ENCODE data around the gene IL21R.
A peak's percentile ranks its signal among the peaks of the same experiment; 100 is the strongest.

IL21R gene

DNA sequence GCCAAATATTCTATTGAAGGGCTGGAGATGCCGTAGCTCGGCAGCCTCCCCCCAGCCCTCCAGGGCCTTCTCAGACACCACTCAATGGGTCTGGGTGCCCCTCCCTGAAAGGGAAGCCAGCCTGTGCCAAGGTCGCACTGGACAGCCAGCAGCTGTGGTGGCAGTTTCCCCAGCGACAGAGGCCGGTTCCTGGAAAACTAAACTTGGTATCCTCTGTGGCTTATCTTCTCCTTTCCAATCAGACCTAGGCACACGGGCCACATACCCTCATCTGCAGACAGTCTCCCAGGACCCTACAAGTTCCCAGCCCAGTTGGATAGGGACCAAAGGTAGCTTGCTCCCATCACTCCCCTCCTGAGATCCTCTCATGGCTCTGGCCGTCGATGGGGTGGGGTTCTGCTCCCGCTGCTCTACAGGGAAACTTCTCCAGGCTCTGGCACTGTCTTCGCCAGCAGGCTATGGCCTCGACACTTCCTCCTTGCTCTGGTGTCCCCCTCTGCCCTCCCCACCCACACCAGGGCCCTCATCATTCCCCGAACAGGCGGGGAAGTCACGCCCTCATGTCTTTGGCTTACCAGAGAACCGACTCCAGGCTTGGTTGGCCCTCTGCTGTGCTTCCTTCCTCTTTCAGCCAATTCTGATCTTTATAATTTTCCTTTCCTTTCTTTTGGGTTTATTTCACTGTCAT lies 18.3 kb upstream of the IL21R start:
- Histone ChIP-seq H3K9ac (ENCODE audit: low read length) (no peak overlapping the region), H3K79me2 (ENCODE audit: low read length) (no peaks in the 10 kb centered on the region), H3K4me1 (ENCODE audit: low read length) (peaks cover 40% of the 10 kb centered on the region), H3K27me3 (replicated peaks; ENCODE audit: insufficient read depth, low read length) (no peaks in the 10 kb centered on the region), H3K4me2 (ENCODE audit: low read depth, low read length) (peak overlapping the region; percentile 33; the same call in 1 of the 2 replicates), H3F3A (ENCODE audit: insufficient read depth, low read length) (peaks cover 7% of the 10 kb centered on the region), H3K9me3 (replicated peaks; ENCODE audit: insufficient read depth, low read length) (no peaks in the 10 kb centered on the region), H2AFZ (ENCODE audit: low read length) (no peak overlapping the region), H3K4me3 (ENCODE audit: low read length) (no peak overlapping the region), H3K36me3 (replicated peaks; ENCODE audit: insufficient read depth, low read length) (no peaks in the 10 kb centered on the region), H4K20me1 (ENCODE audit: insufficient read depth, low read length) (no peaks in the 10 kb centered on the region), H3K27ac (ENCODE audit: low read length) (peak overlapping the region; percentile 24; the same call in 1 of the 2 replicates), H3K9me2 (replicated peaks; ENCODE audit: insufficient read depth, low read length) (no peaks in the 10 kb centered on the region)
- TF ChIP-seq EZH2phosphoT487 (IDR thresholded peaks at IDR 0.05; ENCODE audit: low read length) = no peak
- TF ChIP-seq, protein P1, sequence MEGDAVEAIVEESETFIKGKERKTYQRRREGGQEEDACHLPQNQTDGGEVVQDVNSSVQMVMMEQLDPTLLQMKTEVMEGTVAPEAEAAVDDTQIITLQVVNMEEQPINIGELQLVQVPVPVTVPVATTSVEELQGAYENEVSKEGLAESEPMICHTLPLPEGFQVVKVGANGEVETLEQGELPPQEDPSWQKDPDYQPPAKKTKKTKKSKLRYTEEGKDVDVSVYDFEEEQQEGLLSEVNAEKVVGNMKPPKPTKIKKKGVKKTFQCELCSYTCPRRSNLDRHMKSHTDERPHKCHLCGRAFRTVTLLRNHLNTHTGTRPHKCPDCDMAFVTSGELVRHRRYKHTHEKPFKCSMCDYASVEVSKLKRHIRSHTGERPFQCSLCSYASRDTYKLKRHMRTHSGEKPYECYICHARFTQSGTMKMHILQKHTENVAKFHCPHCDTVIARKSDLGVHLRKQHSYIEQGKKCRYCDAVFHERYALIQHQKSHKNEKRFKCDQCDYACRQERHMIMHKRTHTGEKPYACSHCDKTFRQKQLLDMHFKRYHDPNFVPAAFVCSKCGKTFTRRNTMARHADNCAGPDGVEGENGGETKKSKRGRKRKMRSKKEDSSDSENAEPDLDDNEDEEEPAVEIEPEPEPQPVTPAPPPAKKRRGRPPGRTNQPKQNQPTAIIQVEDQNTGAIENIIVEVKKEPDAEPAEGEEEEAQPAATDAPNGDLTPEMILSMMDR (IDR thresholded peaks at IDR 0.05; ENCODE audit: low read length) = no peak
- no peak for TF ChIP-seq EZH2 (optimal IDR thresholded peaks at IDR 0.05; ENCODE audit: low read depth, low read length)
- DNase-seq = peak; percentile 2

DNA sequence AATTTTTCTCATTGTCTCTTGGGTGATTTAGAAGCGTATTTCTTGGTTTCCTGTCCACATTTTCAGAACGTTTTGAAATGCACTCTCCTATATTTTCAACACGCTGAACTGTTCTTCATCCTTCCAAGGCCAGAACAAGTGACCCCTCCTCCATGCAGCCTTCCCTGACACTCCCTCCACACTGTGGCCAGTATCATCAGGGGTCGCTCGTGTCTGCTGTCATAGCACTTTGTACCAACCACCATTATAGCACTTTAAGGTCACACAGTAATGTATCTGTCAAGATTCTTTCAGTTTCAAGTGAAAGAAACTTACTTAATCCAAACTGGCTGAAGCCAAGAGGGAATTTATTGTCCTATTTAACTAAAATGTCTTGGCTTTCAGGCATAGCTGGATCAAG lies 17.5 kb upstream of the IL21R start:
- DNase-seq = peak; percentile 15
- no peaks in the 10 kb centered on the region for H3K9me3 ChIP-seq (replicated peaks; ENCODE audit: insufficient read depth, low read length)
- peak overlapping the region; percentile 24; the same call in 1 of the 2 replicates for H3K27ac ChIP-seq (ENCODE audit: low read length)
- H2AFZ ChIP-seq (ENCODE audit: low read length) = no peak overlapping the region
- H3K27me3 ChIP-seq (replicated peaks; ENCODE audit: insufficient read depth, low read length) = no peaks in the 10 kb centered on the region
- H3K79me2 ChIP-seq (ENCODE audit: low read length) = no peaks in the 10 kb centered on the region
- H4K20me1 ChIP-seq (ENCODE audit: insufficient read depth, low read length) = no peaks in the 10 kb centered on the region
- no peaks in the 10 kb centered on the region for H3K36me3 ChIP-seq (replicated peaks; ENCODE audit: insufficient read depth, low read length)
- no peak overlapping the region for H3K9ac ChIP-seq (ENCODE audit: low read length)
- TF ChIP-seq EZH2phosphoT487 (IDR thresholded peaks at IDR 0.05; ENCODE audit: low read length) = no peak
- TF ChIP-seq, protein P1 (IDR thresholded peaks at IDR 0.05; ENCODE audit: low read length) = 0 out of 2 replicates have a peak, but pooled peaks have one; percentile 6
- H3K4me1 ChIP-seq (ENCODE audit: low read length) = peaks cover 46% of the 10 kb centered on the region
- peaks cover 12% of the 10 kb centered on the region for H3F3A ChIP-seq (ENCODE audit: insufficient read depth, low read length)
- H3K4me3 ChIP-seq (ENCODE audit: low read length) = peak overlapping the region; percentile 12; the same call in 1 of the 2 replicates
- peak overlapping the region; percentile 33 for H3K4me2 ChIP-seq (ENCODE audit: low read depth, low read length)
- H3K9me2 ChIP-seq (replicated peaks; ENCODE audit: insufficient read depth, low read length) = no peaks in the 10 kb centered on the region

DNA sequence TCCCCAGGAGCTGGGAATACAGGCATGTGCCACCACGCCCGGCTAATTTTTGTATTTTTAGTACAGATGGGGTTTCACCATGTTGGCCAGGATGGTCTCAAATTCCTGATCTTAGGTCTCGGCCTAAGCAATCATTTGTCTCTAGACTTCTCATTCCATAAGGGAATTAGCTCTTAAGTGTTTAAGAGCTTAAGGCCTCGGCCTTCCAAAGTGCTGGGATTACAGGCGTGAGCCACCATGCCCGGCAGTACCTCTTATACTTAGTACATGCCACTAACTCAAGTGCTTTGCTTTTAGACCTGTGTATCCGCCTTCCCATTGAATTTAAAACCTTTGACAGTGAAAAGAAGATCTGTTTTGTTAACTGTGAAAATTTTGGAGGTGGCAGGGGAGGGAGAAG lies 16.6 kb upstream of the IL21R start:
- Histone ChIP-seq H3F3A (ENCODE audit: insufficient read depth, low read length) (peaks cover 22% of the 10 kb centered on the region), H3K4me3 (ENCODE audit: low read length) (no peak overlapping the region), H3K9me2 (replicated peaks; ENCODE audit: insufficient read depth, low read length) (no peaks in the 10 kb centered on the region), H2AFZ (ENCODE audit: low read length) (no peak overlapping the region), H3K79me2 (ENCODE audit: low read length) (no peaks in the 10 kb centered on the region), H3K27me3 (replicated peaks; ENCODE audit: insufficient read depth, low read length) (no peaks in the 10 kb centered on the region), H3K4me1 (ENCODE audit: low read length) (peaks cover 54% of the 10 kb centered on the region), H3K9ac (ENCODE audit: low read length) (no peak overlapping the region), H4K20me1 (ENCODE audit: insufficient read depth, low read length) (no peaks in the 10 kb centered on the region), H3K4me2 (ENCODE audit: low read depth, low read length) (no peak overlapping the region), H3K9me3 (replicated peaks; ENCODE audit: insufficient read depth, low read length) (no peaks in the 10 kb centered on the region), H3K27ac (ENCODE audit: low read length) (no peak overlapping the region), H3K36me3 (replicated peaks; ENCODE audit: insufficient read depth, low read length) (no peaks in the 10 kb centered on the region)
- TF ChIP-seq EZH2phosphoT487 (IDR thresholded peaks at IDR 0.05; ENCODE audit: low read length) = no peak
- TF ChIP-seq EZH2 (optimal IDR thresholded peaks at IDR 0.05; ENCODE audit: low read depth, low read length) = no peak
- TF ChIP-seq, protein P1 (IDR thresholded peaks at IDR 0.05; ENCODE audit: low read length) = no peak
- DNase-seq = no peak

Data from MM.1S (cell line).